Measurements from ENCODE around the gene DUSP1.
A peak's percentile ranks its signal among the peaks of the same experiment; 100 is the strongest.
"Not testable (repeated sequence)": the region's sequence is repeated elsewhere in the genome, so short reads cannot be mapped to it uniquely, and the experiment has no call there.

DUSP1 gene
- 2,551 to 3,497 (median 2,737) reads per million in 4 donors for total RNA-seq

DNA sequence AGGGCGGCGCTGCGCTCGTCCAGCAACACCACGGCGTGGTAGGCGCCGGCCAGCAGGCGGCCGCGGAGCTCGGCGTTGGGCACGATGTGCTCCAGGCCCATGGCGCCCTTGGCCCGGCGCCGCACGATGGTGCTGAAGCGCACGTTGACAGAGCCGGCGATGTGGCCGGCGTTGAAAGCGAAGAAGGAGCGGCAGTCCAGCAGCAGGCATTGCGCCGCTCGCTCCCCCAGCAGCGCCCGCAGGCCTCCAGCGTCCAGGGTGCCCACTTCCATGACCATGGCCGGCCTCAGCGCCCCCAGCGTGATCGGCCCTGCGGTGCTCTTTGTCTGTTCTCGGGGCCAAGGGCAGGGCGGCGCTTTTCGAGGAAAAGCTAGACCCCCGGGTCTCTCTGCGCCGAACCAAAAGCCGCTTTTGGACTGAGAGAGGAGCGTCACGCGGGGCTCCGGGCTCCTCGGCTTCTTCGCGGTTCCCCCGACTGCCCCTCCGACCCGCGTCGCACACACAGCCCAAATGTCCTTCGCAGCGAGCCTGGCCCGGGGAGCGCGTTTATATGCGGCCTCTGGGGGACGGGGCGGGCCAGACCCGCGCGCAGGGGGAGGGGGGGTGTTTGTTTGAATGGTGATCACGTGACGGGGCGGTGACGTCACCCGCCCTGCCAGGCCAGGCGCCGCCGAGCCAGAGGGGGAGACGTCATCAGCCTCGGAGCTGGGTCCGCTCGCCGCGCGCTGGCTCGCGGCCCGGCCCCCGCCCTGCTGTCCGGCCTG is at the start of gene DUSP1:
TSS of gene DUSP1 (minus strand) at position 521 of the 764 bp plus-strand sequence. CDS start at position 278, 243 bp downstream.
- peak; percentile 95 to 100 (median 98) for DNase-seq

GRCh38 chr5:172820046-172820767 is 49.2 kb upstream of the DUSP1 start:
- DNase-seq, result no peak

DNA sequence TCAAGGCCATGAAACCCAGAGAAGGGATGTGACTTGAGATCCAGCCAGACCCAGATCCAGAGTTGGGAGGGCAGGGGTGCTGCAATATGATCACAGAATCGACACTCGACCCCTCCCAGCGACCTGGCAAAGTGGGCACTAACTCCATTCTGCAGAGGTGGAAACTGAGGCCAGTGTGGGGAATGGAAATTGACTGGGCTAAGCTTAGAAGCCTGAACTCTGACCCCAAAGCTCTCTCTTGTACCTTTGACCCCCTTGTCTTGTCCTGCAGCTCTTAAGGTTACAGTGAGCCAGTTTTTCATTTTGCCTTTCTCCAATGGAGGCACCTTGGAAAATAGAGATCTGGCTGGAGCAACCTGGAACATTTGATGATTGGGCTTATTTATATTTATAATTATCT is 48.6 kb upstream of the DUSP1 start:
- DNase-seq, result no peak

- no peak for DNase-seq
Measured at GRCh38 chr5:172818081-172818480, 47.1 kb upstream of the DUSP1 start.

GRCh38 chr5:172817664-172818063 is 46.7 kb upstream of the DUSP1 start:
- no peak for DNase-seq

DNA sequence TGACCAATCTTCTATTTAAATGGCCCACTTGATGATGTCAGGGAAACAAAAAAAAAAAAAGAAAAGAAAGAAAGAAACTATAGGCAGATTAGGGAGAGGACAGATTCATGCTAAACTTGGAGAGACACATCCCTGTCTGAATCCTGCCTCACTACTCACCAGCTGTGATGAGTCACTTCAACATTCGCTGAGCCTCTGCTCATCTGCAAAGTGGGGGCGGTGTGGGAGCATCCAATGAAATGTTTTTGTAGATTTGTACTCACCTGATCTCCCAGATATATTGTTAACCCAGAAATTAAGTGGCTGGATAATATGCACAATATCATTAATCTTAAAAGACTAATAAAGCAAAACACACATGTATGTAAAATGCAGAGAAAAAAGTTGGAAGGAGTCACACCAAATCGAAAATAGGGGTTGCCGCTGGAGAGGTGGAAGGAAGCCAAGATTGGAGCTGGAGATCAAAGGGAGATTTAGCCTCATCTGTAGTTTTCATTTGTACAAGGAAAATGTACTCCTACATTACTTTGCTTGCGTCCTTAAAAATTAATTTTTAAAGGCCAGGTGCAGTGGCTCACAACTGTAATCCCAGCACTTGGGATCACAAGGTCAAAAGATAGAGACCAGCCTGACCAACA is 46.0 kb upstream of the DUSP1 start:
- DNase-seq, result no peak

GRCh38 chr5:172815631-172816030 is 44.6 kb upstream of the DUSP1 start:
- no peak for DNase-seq

DNA sequence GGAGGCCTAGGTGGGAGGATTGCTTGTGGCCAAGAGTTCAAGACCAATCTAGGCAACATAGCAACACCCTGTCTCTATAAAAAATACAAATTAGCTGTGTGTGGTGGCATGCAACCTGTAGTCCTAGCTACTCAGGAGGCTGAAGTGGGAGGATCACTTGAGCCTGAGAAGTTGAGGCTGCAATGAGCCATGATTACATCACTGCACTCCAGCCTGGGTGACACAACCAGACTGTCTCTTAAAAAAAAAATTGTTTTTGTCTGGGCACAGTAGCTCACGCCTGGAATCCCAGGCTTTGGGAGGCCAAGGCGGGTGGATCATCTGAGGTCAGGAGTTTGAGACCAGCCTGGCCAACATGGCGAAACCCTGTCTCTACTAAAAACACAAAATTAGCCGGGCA is 40.0 kb upstream of the DUSP1 start:
- not testable (repeated sequence) for DNase-seq

- DNase-seq, result no peak
Measured at GRCh38 chr5:172809774-172810173, 38.8 kb upstream of the DUSP1 start.

DNA sequence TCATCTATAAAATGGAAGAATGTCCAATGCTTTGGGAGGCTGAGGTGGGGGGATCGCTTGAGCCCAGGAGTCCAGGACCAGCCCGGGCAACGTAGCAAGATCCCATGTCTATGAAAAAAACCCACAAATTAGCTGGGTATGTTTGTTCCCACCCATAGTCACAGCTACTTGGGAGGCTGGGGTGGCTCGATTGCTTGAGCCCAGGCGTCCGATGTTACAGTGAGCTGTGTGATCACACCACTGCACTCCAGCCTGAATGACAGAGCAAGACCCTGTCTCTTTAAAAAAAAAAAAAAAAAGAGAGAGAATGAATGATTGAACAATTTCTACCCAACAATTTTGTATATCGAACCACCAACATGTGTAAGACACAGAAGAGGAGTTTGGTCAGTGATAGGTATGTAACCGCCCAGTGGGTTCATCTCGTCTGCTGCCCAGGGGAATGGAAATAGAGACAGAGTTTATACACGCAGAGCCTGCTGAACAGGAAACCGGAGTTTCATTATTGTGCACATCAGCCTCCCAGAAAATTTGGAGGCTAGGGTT is 36.8 kb upstream of the DUSP1 start:
- no peak for DNase-seq

- peak; percentile 67 to 92 (median 74) for DNase-seq
Measured at GRCh38 chr5:172806897-172807672, 36.1 kb upstream of the DUSP1 start.

DNA sequence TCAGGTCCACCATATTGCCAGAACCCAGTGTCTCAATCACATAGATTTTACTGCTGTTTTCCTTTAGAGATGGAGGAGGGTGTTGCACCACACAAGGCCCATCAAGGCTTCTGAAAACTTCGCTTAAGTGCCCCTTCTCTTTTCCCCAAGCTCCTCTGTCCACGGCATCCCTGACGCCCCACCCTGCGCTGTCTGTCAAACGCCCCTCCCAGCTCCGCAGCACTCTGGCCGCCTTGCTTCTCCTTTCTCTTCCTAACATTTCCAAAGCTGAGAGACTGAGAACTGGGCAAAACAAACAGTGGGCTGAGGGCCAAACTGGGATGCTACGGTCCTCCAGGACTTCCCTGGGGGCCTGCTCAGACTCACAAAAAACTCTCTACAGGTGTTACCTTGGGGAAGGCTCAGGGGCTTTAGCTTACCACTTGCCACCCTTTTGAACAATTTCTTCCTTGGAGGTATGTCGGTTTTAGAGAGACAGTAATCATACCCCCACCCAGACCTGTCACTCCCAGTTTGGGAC is 34.8 kb upstream of the DUSP1 start:
- DNase-seq, result no peak

GRCh38 chr5:172805018-172805683 is 34.2 kb upstream of the DUSP1 start:
- DNase-seq, result no peak

DNA sequence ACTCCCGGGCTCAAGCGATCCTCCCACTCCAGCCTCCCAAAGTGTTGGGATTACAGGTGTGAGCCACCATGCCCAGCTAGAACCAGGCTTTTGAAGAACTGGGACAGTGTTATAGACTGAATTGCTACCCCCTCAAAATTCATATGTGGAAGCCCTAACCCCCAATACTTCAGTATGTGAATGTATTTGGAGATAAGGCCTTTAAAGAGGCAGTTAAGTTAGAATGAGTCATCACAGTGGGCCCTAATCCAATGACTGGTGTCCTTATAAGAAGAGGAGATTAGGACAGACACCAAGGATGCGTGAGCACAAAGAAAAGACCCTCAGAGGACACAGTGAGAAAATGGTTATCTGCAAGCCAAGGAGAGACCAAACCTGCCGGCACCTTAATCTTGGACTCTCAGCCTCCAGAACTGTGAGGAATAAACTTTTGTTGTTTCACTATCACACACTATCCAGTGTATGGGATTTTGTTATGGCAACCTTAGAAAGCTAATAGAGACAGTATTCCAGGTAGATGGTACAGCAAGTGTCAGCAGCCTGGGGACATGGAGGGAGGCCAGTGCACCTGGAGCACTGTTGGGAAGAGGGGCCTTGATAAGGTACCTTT is 31.7 kb upstream of the DUSP1 start:
- no peak for DNase-seq

DNA sequence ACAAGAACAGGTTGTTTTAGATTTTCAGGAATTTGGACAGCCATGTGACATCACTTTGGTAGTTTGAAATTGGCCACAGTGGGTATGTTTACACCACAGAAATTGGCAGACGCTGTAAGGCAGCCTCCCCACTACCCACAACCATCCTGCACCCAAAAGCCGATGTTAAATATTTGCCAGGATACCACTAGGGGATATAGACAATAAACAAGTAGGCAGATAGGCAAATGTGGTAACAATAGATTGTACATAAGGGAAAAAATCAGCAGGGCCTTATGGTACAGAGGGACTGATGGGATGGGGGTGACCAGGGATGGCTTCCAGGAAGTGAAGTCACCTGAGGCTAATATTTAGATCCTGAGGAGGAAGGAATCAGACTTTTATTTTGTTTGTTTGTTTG is 31.1 kb upstream of the DUSP1 start:
- DNase-seq, result no peak

DNA sequence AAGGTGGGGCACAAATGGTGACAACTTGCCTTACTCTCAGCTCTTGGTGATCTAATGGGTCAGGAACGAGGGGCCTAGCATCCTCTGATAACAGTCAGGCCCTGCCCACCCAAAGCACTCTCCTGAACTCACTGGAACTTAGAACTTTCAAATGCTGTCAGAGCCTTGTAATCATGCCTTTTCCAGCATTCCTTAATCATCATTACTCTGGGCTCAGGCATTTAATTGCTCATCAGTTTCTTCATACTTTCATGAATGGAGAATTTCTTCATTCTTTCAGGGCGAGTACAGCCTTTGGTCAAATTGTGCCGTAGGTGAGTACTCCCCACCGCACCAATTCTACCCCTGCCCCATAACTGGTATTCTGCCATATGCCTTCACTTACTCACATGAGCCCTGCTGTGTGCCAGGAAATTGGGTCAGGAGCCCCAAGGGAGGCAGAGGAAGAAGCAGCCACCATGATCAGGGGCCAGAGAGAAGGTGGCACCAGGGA is 30.2 kb upstream of the DUSP1 start:
- no peak for DNase-seq

DNA sequence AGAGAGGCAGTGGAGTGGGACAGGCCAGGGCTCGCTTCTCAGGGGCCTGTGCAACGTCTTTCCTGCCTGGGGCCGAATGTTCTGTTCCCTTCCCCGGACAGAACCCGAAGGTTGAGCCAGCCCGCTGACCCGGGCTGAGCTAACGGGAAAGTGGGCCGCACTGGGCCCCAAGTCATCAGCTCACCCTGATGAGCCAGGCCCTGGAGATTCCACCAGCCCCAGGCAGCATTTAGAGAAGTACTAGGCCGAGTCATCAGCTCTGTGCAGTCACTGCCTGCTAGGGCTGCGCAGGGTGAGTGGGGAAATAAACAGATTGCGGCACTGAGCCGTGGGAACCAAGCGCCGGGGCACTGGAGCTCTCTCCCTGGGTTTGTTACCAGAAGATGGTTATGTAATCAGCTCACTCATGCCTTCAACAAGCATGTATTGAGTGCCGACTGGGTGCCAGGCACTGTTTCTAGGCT is 29.1 kb upstream of the DUSP1 start:
- no peak for DNase-seq

DNA sequence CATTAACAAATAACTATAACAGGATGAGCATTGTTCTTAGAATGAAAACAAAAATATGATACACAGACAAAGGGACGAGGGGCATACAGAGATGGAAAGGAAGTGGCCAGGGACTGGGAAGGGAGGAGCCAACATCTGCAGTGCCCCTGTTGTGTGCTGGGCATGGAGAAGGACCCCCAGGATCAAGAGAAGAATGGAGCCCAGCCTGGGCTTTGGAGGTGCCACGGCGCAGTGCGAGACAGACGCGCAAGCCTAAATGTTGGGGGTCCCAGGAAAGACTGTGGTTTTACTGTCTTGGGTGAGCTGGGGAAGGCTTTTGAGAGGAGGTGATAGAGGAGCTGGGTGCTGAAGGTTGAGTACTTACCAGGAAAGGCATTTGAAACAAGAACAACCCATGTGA is 28.4 kb upstream of the DUSP1 start:
- DNase-seq, result no peak

- DNase-seq, result no peak
Measured at GRCh38 chr5:172798422-172799215, 27.6 kb upstream of the DUSP1 start.

DNA sequence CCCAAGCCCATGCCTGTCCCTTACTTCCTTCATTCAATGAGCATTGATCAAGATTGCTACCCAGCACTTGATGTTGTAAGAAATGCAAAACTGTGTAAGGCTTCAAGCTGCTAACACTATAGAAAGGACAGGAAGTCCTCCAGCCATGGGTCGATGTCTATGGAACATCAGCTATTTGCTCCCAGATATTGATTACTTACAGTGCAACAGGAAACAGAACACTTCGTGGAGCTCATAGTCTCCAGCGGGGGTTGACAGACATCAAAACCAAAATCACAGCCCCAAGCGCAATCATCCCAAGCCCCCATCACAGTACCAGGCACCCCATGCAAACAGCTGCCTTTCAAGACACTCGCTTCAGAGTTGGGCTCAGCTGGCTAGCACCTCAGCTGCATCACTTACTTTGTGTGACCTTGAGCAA is 26.8 kb upstream of the DUSP1 start:
- DNase-seq, result no peak
